ENCODE data around the gene PPP6R1. TPM values are rescaled to one million over a fixed set of nuclear protein-coding genes. Genes with fewer than 3 reads are reported as not detected.
"Not testable (repeated sequence)": the region's sequence is repeated elsewhere in the genome, so short reads cannot be mapped to it uniquely, and the experiment has no call there.

Gene PPP6R1
- total RNA-seq, 1 donor from 2014 or later: 216 TPM

DNA sequence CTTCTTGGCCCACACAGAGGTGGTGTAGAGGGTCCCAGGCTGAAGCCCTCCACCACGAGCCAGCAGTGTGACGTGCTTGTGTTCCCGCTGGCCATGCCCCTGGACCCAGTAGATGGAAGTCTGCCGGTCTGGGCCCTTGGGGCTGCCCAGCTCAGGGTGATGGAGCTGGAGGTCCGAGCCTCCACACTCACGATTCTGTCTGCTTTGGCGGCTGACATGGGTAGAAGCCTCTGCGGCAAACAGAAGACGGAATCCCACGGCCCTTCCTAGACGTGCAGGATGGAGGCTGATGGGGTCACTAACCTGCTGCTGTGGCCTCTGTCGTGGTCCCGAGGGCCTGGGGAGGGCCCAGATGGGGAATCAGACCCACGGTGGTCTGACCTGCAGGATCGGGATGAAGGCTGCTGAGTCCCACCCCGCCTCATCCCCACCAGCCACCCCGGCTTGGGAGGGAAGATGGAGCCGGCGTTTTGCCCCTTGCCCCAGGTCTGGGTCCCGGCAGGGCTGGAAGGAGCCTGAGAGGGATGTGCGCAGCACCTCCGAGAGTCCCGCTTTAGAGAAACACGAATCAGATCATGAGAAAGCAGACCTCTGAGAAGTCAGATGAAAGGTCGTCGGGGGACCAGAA lies 34.7 kb downstream of the PPP6R1 start:
- DNase-seq: no peak
- Mint-ChIP-seq H3K4me1 (peaks cover 2% of the 10 kb centered on the region), H3K9me3 (no peaks in the 10 kb centered on the region), H3K36me3 (ENCODE audit: low read depth) (peaks cover 42% of the 10 kb centered on the region), H3K4me3 (no peak overlapping the region), H3K27me3 (no peaks in the 10 kb centered on the region), H3K27ac (no peak overlapping the region)
- intact Hi-C loops (cut with micrococcal nuclease): no loop called here

DNA sequence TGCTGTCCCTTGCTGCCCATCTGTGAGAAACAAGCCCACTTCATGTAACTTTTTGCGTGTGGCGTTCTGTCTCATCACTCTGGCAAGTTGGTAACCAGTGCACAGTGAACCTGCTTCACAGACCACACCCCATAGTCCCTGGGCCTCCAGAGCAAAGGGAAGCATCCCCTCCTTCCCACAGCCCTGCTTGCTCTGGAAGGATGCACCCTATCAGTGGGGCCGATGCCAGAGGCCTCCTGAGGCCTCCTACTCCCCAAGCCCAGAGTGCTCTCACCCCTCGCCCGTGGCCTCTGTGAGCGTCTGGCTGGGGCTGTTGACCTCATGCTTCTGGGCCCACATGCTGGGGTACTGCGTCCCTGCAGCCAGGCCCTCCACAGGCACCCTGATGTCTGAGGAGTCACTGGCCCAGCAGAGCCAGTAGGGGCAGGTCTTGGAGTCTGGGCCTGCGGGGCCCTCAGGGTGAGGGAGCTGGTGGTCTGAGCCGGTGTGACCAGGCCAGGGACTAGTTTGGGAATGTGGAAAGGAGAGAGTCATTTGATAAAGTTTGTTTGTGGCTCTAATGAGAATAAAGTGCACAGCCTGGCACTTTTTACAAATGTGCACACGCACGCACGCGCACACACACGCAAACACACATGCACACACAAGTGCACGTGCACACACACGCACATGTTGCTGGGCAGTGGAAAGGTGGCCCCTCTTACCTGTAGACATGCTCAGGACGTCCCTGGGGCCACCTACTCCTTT lies 35.4 kb downstream of the PPP6R1 start:
- Mint-ChIP-seq H3K4me3 (no peak overlapping the region), H3K27ac (no peak overlapping the region), H3K36me3 (ENCODE audit: low read depth) (peaks cover 38% of the 10 kb centered on the region), H3K27me3 (no peaks in the 10 kb centered on the region), H3K4me1 (peaks cover 2% of the 10 kb centered on the region), H3K9me3 (no peaks in the 10 kb centered on the region)
- DNase-seq: no peak
- intact Hi-C loops (cut with micrococcal nuclease): no loop called here

DNA sequence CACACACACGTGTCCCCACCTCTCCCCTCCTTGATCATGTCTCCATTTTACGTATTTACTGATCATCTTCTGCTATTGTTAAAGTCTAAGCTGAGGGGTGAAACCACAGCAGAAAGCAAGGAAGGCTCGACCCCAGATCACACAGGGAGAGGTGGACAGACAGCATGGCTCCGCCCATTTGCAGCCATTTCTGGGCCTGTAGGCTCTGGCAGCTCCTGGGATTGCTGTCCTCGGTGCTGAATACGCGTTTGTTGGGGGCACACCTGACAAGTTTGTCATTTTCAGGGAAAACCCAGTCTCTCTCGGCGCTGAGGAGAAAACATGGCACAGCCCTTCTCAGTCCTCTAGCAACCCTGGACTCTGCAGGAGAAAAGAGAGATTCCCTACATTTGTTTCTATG lies 38.3 kb downstream of the PPP6R1 start:
- Mint-ChIP-seq H3K27ac (no peak overlapping the region), H3K4me1 (peaks cover 16% of the 10 kb centered on the region), H3K36me3 (ENCODE audit: low read depth) (peaks cover 21% of the 10 kb centered on the region), H3K9me3 (peaks cover 8% of the 10 kb centered on the region), H3K27me3 (peaks cover 8% of the 10 kb centered on the region), H3K4me3 (no peak overlapping the region)
- intact Hi-C loops (cut with micrococcal nuclease): no loop called here
- no peak for DNase-seq

DNA sequence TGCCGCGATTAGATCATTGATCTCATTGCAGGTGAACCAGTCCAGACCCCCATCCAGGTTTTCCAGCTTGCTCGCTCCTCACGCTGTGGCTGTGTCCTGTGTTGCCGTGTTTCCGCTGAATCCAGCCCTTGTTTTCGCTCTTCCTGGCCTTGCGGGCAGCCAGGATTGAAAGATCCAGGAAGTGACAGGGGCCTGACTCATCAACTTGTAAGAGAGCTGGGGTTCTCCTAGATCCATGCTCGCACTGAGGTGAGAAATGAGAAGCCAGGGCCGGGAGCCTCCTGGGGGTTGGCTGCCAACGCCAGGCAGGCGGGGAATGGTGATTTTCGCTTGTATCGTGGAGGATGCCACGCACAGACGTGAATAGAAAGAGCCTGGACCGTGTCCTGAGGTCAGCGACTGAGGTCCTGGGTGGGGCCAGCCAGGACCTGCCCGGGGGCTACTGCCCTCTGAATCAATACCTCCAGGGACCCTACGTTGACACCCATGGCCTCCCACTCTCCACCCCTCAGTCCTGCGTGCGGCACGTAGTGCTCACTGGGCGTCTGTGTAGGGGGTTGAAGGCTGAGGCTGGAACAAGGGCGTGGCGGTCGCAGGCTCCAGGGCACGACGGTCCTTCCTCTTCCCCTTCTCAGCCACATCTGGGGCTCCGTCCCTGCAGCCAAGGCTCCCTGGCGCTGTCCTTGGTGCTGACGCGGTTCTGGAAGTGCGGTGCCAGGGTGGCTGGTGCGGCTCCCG lies 42.2 kb downstream of the PPP6R1 start:
- Mint-ChIP-seq H3K27ac (peak overlapping the region; percentile 74), H3K4me3 (peak overlapping the region; percentile 68)
- intact Hi-C loops (cut with micrococcal nuclease): loop anchor here (1.0 kb wide), 1 partner anchor 43 kb away; the partner anchor contains the start of gene PPP6R1

DNA sequence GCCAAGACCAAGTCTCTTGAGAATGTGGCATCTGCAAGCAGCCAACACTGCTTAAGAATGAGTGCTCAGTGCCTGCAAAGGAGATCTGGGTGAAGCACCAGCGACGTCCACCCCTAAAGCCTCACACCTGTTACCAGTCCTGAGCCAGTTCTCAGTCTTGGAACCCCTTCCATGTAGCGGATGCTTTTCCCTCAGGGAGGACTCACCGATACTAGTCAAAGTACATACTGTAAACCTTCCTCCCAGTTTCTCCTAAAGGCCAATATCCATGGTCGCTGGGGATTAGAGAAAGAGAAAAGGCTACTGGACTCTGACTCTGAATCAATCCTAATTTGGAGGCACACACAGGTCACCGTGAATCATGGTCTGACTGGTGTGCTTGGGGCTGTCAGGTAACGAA lies 45.3 kb downstream of the PPP6R1 start:
- Mint-ChIP-seq H3K9me3 (peaks cover 17% of the 10 kb centered on the region), H3K27me3 (peaks cover 23% of the 10 kb centered on the region), H3K36me3 (ENCODE audit: low read depth) (no peaks in the 10 kb centered on the region), H3K4me1 (peaks cover 14% of the 10 kb centered on the region), H3K27ac (no peak overlapping the region), H3K4me3 (no peak overlapping the region)
- intact Hi-C loops (cut with micrococcal nuclease): no loop called here
- no peak for DNase-seq

More for the DNA sequence above, 42.2 kb downstream of the PPP6R1 start:
- Mint-ChIP-seq H3K9me3 (peaks cover 17% of the 10 kb centered on the region), H3K27me3 (peaks cover 15% of the 10 kb centered on the region), H3K36me3 (ENCODE audit: low read depth) (peaks cover 14% of the 10 kb centered on the region), H3K4me1 (peaks cover 16% of the 10 kb centered on the region)
- DNase-seq: peak; percentile 89

DNA sequence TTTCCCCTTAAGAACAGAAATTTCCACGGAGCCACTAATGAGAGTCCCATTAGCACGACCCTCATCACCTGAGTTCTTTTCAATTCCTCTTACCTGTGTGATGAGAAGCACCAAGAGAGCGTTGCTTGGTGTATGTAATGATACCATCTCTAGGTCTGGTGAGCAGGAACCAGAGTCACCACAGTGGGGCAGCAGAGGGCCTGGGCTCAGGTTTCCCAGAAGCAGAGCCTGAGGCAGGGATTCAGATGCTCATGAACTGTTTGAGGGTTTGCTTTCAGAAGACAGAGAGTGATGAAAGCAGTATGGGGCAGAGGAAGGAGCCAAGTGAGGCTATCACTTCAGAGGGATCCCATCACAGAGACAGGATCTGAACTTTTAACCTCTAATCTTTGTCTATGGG lies 46.4 kb downstream of the PPP6R1 start:
- Mint-ChIP-seq H3K4me1 (peaks cover 14% of the 10 kb centered on the region), H3K4me3 (no peak overlapping the region), H3K36me3 (ENCODE audit: low read depth) (no peaks in the 10 kb centered on the region), H3K9me3 (peaks cover 17% of the 10 kb centered on the region), H3K27me3 (peaks cover 23% of the 10 kb centered on the region), H3K27ac (no peak overlapping the region)
- peak; percentile 77 for DNase-seq
- intact Hi-C loops (cut with micrococcal nuclease): no loop called here

DNA sequence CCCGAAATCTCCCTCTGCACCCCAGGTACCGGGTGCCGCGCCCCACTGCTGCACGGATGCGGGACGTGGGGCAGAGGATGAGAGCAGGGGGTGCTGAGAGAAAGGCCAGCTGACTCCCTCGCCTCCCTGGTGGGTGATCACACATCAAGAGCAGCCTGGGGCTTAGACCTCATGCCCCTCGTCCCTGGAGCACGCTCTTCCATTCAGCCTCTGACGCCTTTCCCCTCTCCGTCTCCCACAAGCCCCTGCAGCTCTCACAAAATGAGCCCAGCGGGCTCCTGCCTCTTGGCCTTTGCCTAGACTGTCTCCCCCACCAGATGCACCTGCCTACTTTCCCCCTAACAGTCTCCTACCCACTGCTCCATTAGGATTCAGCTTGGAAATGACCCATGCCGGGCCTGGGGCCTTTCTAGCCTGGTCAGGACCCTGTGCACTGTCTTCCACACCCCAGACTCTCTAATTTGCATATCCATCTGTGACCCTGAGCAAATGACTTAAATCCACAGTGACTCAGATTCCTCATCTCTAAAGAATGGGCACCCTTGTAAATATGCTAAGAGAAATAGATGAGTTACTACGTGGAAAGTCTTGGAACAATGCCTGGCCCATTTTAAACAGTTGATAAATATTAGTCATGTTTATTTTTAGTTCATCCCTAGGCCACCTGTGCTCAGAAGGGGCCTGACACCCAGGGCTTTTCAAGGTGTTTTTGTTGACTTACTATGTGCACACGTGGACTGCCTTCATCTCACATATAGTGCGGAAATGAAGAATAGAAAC lies 48.9 kb downstream of the PPP6R1 start:
- Mint-ChIP-seq H3K9me3 (peaks cover 8% of the 10 kb centered on the region), H3K4me3 (no peak overlapping the region), H3K36me3 (ENCODE audit: low read depth) (no peaks in the 10 kb centered on the region), H3K27ac (no peak overlapping the region), H3K4me1 (peaks cover 3% of the 10 kb centered on the region), H3K27me3 (peaks cover 23% of the 10 kb centered on the region)
- DNase-seq: no peak
- intact Hi-C loops (cut with micrococcal nuclease): no loop called here

DNA sequence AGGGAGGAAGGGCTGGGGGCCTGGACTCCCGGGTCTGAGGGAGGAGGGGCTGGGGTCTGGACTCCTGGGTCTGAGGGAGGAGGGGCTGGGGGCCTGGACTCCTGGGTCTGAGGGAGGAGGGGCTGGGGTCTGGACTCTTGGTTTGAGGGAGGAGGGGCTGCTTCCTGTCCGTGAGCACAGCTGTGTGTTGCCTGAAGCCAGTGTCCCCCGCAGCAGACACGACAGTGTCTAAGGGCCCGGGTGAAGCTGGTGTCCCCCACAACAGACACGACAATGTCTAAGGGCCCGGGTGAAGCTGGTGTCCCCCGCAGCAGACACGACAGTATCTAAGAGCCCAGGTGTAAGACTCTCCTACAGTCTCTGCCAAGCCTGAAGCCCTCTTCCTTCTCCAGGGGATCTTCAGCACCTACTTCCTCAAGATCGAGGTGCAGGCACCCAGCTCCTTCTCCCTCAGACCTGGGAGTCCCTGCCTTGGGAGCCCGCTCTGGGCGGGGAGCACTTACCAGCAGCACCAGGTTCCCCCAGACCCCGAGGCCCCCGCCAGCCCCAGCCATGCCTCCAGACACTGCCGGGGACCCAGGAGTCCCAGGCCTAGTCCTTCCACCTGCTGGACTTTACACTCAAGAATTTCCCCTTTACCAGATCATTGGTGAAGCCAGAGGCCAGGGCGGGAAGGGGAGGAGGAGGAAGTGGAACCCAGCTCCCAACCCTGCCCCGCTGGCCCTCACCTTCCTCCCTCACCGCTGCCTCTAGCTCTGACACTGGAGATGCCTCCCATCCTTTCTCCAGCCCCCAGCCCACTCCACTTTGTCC lies 49.7 kb downstream of the PPP6R1 start, which contains the start of gene PTPRH:
Gene PTPRH, minus strand, starts transcription at position 622 of the 813 bp plus-strand sequence. Its CDS starts 68 bp downstream, at position 554.
- Mint-ChIP-seq H3K36me3 (ENCODE audit: low read depth) (no peaks in the 10 kb centered on the region), H3K9me3 (peaks cover 8% of the 10 kb centered on the region), H3K27ac (no peak within 1 kb of the TSS), H3K4me3 (no peak within 1 kb of the TSS), H3K27me3 (peaks cover 21% of the 10 kb centered on the region), H3K4me1 (peaks cover 3% of the 10 kb centered on the region)
- intact Hi-C loops (cut with micrococcal nuclease): no loop called here
- no peak for DNase-seq

DNA sequence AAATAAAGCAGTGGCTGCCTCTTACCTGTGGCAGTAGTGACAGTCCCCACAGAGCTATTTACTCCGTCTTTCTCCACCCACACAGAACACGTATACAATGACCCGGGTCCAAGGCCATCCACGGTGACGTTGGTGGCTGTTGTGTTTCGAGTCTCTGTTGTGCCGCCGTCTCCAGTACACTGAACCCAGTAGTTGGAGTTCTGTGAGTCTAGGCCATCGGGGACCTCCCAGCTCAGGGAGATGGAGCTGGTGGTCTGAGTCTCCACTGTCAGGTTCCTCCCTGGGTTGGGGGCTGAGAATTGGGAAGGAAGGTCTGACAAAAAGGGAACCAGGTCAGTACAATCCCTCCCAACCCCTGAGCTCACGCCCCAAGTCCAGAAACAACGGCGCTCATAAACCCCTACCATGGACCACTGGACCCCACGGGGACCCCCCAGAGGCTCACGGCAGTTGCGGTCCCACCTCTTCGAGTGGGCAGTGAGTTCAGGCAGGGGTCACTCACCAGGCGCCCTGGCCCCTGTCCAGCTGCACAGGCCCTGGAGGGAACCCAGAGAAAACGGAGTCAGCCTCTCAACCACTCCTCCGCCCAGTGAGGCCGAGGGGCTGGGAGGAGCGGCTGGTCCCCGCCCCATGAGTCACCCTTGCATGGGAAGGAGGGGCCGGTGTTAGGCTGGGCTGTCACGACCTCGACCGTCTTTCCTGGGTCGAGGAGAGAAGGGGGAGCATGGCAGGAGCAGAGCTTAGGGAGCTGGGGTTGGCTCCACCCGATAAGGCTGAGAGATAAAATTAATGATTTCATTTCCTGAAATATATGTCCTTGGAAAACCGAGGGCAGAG lies 51.9 kb downstream of the PPP6R1 start:
- H3K9me3 Mint-ChIP-seq: no peaks in the 10 kb centered on the region
- H3K4me1 Mint-ChIP-seq: peaks cover 3% of the 10 kb centered on the region
- peak overlapping the region; percentile 9 for H3K27ac Mint-ChIP-seq
- H3K4me3 Mint-ChIP-seq: peak overlapping the region; percentile 34
- peak; percentile 78 for DNase-seq
- H3K27me3 Mint-ChIP-seq: peaks cover 19% of the 10 kb centered on the region
- intact Hi-C loops (cut with micrococcal nuclease): no loop called here
- no peaks in the 10 kb centered on the region for H3K36me3 Mint-ChIP-seq (ENCODE audit: low read depth)

DNA sequence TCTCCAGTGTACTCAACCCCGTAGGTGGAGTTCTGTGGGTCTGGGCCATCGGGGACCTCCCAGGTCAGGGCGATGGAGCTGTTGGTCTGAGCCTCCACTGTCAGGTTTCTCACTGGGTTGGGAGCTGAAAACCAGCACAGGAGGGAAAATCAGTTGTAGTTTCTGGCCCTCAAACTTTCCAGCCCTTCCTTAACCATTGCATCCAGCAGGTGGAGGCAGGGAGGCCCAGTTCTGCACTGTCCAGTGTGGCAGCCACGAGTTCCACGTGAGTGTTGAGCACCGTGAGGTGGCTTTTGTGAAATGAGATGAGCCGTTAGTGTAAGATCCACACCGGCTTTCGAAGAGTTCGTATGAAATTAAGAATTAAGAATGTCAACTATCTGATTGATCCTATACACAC lies 56.6 kb downstream of the PPP6R1 start:
- H3K4me1 Mint-ChIP-seq; H3K9me3 Mint-ChIP-seq; DNase-seq; intact Hi-C loops (cut with micrococcal nuclease); H3K4me3 Mint-ChIP-seq; H3K36me3 Mint-ChIP-seq (ENCODE audit: low read depth); H3K27ac Mint-ChIP-seq: not testable (repeated sequence)
- H3K27me3 Mint-ChIP-seq: peaks cover 13% of the 10 kb centered on the region

DNA sequence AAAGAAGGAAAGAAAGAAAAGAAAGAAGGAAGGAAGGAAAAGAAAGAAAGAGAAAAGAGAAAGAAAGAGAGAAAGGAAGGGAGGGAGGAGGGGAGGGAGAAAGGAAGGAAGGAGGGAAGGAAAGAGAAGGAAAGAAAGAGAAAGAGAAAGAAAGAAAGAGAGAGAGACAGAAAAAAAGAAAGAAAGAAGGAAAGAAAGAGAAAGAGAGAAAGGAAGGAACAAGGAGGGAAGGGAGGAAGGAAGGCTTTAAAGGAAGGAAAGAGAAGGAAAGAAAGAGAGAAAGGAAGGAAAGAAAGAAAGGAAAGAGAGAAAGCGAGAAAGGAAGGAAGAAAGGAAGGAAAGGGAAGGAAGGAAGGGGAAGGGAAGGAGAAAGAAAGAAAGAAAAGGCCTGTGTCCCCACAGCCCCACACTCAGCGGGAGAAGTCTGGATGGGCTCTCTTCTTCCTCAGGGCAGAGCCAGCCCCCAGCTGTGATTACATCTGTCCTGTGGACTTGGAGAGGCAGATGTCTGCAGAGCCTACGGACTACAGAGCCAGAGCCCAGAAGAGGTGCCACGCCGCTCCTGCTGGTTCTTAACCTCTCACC lies 59.1 kb downstream of the PPP6R1 start:
- H3K9me3 Mint-ChIP-seq: no peaks in the 10 kb centered on the region
- no peaks in the 10 kb centered on the region for H3K36me3 Mint-ChIP-seq (ENCODE audit: low read depth)
- intact Hi-C loops (cut with micrococcal nuclease): no loop called here
- H3K4me3 Mint-ChIP-seq: no peak overlapping the region
- no peaks in the 10 kb centered on the region for H3K4me1 Mint-ChIP-seq
- H3K27me3 Mint-ChIP-seq: peaks cover 6% of the 10 kb centered on the region
- no peak for DNase-seq
- H3K27ac Mint-ChIP-seq: no peak overlapping the region

DNA sequence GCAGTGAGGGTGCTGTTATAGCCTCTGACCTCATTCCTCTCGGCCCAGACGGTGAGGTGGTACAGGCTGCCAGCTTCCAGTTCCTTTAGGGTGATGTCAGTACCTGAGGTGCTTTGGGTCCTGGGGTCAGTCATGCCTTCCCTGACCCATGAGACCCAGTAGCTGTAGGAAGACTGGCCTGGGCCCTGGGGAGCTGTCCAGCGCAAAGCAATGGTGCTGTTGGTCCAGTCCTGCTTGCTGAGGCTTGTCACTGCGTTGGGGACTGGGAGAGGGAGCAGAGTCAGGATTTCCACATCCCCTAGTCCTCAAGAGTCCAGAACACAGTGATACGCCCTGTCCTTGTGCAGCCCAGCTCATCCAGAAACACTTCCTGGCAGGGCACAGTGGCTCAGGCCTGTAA lies 60.2 kb downstream of the PPP6R1 start:
- DNase-seq: no peak
- intact Hi-C loops (cut with micrococcal nuclease): no loop called here
- Mint-ChIP-seq H3K4me3 (no peak overlapping the region), H3K36me3 (ENCODE audit: low read depth) (no peaks in the 10 kb centered on the region), H3K9me3 (no peaks in the 10 kb centered on the region), H3K4me1 (no peaks in the 10 kb centered on the region), H3K27me3 (peaks cover 6% of the 10 kb centered on the region), H3K27ac (no peak overlapping the region)

All from activated CD4-positive, alpha-beta T cell treated with anti-CD3 and anti-CD28 coated beads, Interleukin-2, amount 10 ng/mL, durations not matched to agents 24 days and 14 days (primary cell).